GM18505 (cell line): ENCODE measurements around the gene MET.
"Not testable (repeated sequence)": the region's sequence is repeated elsewhere in the genome, so short reads cannot be mapped to it uniquely, and the experiment has no call there.

Source experiments
- ATAC-seq: cut with Tn5 transposase; IDR thresholded peaks from one replicate; pipeline ENCODE4 v1.9.1; 2021; ENCODE audit not compliant: unreplicated experiment
- POLR2A ChIP-seq: IDR thresholded peaks from 4 replicates; pipeline ENCODE4 v1.6.1; 2011; ENCODE audit warnings: borderline replicate concordance; ENCODE audit not compliant: insufficient read depth, insufficient read length; ENCODE audit errors: extremely low read depth

Gene MET

DNA sequence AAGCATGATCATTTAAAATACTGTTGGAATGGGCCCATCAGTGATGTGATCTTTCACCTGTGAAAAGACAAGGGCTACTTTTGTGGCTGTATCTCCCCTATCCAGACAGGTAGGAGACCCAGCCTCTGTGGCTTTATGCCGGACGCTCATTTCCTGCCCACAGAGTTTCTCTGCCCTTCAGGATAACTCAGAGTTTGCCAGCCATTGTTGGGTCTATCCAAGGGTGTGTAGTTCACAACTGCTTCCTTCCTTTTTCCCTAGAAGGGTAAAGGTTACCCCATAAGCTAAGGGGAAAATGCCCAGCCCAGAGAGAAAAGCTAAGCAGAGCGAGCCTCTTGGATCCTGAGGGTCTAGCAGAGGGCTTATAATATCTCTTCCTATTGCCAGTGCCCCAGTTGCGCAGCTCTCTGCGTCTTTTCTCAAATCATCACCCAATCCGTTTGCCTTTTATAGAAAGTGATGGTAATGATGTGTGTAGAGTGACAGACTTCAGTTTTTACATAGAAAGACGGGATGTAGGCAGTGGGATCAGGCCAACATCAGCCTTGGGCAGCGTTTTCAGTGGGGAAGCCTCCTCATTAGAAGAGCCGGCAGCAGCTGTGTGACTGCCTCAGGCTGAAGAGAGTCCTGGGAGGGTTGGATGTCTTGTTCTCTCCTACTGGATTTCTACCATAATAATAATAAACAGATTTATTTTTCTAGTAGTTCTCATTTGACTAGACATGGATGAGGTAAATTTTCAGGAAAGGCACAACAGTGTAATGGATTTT lies 80.5 kb downstream of the MET start:
- no peak for ATAC-seq
- TF ChIP-seq POLR2A: no peak

DNA sequence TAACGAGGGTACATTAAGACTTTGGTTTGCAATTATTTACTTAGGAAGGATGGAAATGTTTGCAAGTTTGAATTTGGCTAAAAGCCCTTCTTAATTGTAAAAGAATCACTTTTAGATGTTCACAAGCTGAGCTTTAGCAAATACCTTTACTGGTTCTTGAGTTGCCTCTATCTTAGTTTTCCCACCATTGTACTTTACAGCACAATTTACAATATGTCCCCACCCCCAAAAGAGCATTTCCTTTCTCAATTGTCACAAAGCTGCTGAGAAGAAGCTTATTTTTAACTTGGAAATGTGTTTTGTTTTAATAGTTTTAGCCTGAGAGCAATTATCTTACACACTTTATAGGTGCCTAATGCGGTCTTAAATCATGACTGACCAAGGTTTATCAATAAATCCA lies 81.1 kb downstream of the MET start:
- no peak for ATAC-seq

DNA sequence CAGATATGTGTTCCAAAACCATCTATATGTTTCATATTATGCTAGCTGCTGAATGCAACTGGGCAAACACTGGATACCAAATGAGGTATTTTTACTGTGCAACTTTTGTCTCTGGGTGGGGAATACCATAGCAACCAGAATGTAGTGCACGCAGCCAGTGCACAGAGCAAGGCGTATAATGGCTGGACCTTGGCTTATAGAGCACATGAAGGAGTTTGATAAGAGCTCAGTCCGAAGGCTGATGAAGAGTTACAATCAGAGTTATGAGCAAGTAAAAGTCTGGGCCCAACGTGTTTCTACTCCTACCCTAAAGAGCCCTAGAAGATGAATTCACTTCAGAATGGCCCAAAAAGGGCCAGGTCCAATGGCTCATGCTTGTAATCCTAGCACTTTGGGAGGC lies 82.2 kb downstream of the MET start:
- no peak for ATAC-seq
- no peak for TF ChIP-seq POLR2A

More for the DNA sequence above, 81.1 kb downstream of the MET start:
- TF ChIP-seq POLR2A: no peak

DNA sequence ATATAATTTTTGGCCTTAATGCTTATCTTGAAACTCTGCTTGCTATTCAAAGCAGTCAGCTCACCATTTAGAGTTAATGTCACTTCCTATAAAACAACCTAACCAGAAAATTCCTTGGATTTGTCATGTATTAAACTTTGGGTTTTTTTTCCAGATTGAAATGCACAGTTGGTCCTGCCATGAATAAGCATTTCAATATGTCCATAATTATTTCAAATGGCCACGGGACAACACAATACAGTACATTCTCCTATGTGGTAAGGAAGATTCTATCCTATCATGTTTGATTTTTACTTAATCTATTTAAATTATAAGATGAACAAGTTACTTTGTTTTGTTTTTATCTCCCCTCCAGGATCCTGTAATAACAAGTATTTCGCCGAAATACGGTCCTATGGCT lies 85.3 kb downstream of the MET start:
- ATAC-seq: no peak
- TF ChIP-seq POLR2A: no peak

DNA sequence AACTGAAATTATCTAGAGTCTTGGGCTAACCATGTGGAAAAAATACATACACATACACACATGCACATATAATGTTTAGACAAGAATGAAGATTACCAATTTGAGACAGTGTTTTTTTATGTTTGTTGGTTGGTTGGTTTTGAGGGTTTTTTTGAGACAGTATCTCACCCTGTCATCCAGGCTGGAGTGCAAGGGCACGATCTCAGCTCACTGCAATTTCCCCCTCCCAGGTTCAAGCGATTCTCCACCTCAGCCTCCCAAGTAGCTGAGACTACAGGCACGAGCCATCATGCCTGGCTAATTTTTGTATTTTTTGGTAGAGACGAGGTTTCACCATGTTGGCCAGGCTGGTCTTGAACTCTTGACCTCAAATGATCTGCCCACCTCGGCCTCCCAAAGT lies 87.6 kb downstream of the MET start:
- not testable (repeated sequence) for ATAC-seq

DNA sequence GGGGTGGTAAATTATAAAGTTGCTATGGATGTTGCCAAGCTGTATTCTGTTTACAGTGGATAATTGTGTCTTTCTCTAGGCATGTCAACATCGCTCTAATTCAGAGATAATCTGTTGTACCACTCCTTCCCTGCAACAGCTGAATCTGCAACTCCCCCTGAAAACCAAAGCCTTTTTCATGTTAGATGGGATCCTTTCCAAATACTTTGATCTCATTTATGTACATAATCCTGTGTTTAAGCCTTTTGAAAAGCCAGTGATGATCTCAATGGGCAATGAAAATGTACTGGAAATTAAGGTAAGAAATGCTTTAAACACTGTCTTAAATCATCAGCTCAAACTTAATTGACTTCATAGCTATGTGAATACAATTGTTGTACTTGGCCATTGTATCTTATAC lies 91.0 kb downstream of the MET start:
- no peak for ATAC-seq
- TF ChIP-seq POLR2A: no peak

DNA sequence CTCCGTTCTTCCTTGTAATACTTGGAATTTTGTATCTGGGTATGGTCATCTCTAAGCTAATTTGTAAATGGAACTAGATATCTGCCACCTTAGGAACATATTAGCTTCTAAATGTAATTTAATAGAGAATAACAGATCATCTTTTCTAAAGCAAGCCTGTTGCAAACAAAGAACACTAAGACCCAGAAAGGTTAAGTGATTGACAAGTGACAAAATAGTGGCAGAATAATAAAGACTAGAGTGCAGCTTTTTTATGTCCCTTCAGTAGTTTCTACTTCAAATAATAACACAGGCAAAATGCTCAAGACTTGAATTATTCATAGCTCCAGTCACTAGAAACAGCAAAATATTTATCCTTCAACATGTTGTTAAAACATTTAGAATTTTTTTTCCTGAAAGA lies 91.7 kb downstream of the MET start:
- TF ChIP-seq POLR2A: no peak
- ATAC-seq: no peak

DNA sequence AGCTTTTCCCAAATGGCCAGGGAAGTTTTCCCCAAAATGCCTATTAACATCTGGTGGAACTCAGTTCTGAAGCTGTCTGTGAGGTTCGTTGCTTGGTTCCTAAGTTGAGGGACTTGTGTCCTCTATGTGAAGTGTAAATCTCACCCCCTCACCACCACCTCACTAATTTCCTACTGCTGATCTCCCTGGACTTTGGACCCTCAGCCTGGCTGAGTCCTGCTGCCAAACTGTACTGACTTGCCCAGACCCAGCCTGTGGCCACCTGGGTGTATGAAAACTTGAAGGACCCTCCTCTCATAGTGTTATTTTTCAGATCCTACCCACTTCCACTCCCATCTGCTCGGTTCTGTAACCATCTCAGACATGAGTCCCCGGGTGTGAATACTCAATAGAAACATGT lies 94.9 kb downstream of the MET start:
- ATAC-seq: no peak
- no peak for TF ChIP-seq POLR2A

DNA sequence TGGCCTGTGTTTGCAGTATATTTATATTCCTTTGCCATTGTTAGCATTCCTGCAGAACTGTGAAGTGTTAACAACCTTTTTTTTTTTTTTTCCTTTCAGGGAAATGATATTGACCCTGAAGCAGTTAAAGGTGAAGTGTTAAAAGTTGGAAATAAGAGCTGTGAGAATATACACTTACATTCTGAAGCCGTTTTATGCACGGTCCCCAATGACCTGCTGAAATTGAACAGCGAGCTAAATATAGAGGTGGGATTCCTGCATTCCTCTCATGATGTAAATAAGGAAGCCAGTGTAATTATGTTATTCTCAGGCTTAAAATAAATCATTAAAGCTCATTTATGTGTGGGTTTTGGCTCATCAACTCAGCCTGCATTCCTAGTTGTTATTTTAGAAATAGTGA lies 97.5 kb downstream of the MET start:
- no peak for ATAC-seq
- no peak for TF ChIP-seq POLR2A

DNA sequence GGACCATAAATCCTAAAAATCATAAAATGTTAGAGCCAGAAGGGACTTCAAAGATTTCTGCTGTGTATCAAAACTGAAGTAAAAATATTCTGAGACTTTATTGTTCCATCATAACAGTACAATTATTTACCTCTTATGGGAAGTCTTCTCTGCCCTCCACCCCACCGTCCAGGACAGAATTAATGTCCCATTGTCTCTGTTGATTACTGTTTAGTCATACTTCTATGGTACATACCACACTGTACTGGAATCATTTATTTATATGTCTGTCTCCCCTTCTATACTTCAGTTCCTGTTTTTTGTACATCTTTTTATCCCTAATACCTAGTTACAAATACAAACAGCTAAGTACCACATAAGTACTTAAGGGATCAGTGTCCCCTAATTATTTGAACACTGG lies 98.9 kb downstream of the MET start:
- no peak for TF ChIP-seq POLR2A
- ATAC-seq: no peak

DNA sequence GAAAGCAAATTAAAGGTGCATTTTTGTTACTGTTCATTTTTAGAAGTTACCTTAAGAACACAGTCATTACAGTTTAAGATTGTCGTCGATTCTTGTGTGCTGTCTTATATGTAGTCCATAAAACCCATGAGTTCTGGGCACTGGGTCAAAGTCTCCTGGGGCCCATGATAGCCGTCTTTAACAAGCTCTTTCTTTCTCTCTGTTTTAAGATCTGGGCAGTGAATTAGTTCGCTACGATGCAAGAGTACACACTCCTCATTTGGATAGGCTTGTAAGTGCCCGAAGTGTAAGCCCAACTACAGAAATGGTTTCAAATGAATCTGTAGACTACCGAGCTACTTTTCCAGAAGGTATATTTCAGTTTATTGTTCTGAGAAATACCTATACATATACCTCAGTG lies 99.6 kb downstream of the MET start:
- no peak for TF ChIP-seq POLR2A
- ATAC-seq: no peak

DNA sequence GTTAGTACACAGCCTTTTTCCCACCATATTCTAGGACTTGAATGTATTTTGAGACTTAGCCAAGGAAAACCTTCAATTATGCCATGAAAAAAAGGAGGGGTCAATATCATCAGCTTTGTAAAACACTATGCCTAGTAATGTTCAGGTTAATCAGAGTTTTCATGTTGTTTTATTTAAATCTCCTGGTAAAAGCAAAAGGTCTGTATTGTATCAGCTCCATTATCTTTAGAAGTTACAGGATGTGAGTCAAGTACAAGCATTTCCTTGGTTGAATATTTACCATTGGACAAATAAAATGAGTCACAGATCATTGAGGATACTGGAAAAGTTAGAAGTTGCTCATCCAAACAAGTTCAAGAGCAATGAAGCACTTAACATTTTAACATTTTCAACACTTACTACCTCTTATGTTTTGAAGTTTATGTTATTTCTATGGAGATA lies 100.4 kb downstream of the MET start:
- no peak for ATAC-seq

DNA sequence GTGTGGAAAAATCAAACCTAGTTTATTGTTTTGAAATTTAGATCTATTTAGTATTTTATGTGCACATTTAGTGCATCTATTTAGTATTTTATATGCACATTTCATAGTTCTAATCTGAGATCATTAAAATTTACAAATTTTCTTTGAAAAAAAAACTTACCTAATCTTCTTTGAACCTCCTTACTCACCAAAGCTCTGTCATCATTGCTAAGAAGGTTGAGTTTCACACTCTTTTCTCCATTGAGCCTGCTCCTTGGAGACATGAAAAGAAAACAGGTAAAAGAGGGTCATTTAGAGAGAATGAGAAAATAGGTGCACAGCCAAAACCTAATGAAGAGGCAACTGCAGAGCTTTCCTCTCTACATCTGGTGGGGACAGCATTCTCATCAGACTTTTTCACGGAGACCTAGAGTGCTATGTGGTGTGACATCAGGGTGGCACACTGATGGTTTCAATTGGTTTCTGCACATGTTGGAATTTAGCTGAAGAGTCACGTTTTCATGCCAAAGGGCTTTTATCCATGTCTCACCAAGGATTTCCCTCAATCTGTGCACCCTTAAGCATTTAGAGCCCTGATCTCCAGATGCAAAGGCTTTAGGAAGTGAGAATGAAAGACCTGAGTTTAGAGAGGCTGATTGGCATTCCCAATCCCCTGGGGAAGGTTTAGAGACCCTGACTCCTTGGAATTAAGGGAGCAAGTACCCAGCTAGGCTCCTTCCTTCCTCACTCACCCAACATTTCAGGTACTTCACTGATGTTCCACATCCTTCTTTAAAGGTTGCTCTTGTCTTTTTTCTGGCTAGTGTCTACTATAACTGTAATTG lies 101.1 kb downstream of the MET start:
- TF ChIP-seq POLR2A: no peak
- ATAC-seq: no peak

More for the DNA sequence above, 100.4 kb downstream of the MET start:
- no peak for TF ChIP-seq POLR2A

DNA sequence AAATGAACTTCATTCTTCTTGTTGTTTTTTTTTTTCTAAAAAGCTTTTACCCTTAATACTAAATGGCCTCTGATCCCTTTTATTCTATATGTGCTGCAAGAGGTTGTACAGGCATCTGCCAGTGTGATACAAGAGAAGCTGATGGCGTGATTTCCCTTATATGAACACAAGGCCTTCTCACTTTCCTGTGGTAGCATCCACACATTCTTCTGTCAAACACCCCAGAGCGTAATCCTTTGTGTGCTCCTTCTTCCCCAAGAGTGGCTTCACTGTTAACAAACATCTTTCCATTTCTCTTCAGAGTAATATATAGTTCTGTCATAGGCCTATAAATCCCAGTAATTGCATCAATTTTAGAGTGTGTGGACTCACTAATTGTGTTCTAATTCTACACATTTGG lies 104.0 kb downstream of the MET start:
- no peak for TF ChIP-seq POLR2A
- ATAC-seq: no peak
